Measurements from ENCODE around the gene PNLIPRP1. TPM values are rescaled to one million over a fixed set of nuclear protein-coding genes. Genes with fewer than 3 reads are reported as not detected.

The PNLIPRP1 gene
- total RNA-seq, 1 donor from 2014 or later = not detected

DNA sequence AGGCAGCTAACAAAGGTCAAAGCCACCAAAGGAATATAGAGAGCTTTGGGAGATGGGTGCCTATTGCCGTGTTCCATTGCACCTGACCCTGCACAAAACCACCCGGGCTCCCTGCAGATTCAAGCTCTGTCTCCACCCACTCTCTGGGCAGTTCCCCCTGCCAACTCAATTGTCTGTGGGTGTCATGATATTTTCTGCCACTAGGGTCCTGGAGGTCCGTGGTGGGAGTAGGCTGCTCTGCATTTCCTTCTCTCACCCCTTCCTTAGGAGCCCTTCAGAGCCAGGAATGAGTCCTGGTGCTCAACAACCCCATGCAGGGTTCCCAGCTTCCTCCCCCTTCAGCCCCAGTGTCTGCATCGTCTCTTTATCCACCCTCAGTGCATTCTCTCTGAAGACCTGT is 64.1 kb downstream of the PNLIPRP1 start:
- Mint-ChIP-seq H3K4me3 (ENCODE audit: low read depth) (no peak overlapping the region), H3K9me3 (ENCODE audit: low read depth) (peaks cover 19% of the 10 kb centered on the region), H3K27me3 (peaks cover 4% of the 10 kb centered on the region), H3K4me1 (ENCODE audit: low read depth) (no peaks in the 10 kb centered on the region), H3K36me3 (ENCODE audit: insufficient read depth) (no peaks in the 10 kb centered on the region), H3K27ac (no peak overlapping the region)
- no peak for DNase-seq (ENCODE audit: low spot score, unreplicated experiment)
- TF ChIP-seq, protein P1, sequence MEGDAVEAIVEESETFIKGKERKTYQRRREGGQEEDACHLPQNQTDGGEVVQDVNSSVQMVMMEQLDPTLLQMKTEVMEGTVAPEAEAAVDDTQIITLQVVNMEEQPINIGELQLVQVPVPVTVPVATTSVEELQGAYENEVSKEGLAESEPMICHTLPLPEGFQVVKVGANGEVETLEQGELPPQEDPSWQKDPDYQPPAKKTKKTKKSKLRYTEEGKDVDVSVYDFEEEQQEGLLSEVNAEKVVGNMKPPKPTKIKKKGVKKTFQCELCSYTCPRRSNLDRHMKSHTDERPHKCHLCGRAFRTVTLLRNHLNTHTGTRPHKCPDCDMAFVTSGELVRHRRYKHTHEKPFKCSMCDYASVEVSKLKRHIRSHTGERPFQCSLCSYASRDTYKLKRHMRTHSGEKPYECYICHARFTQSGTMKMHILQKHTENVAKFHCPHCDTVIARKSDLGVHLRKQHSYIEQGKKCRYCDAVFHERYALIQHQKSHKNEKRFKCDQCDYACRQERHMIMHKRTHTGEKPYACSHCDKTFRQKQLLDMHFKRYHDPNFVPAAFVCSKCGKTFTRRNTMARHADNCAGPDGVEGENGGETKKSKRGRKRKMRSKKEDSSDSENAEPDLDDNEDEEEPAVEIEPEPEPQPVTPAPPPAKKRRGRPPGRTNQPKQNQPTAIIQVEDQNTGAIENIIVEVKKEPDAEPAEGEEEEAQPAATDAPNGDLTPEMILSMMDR (IDR thresholded peaks at IDR 0.05; ENCODE audit: unreplicated experiment) = peak; percentile 49

DNA sequence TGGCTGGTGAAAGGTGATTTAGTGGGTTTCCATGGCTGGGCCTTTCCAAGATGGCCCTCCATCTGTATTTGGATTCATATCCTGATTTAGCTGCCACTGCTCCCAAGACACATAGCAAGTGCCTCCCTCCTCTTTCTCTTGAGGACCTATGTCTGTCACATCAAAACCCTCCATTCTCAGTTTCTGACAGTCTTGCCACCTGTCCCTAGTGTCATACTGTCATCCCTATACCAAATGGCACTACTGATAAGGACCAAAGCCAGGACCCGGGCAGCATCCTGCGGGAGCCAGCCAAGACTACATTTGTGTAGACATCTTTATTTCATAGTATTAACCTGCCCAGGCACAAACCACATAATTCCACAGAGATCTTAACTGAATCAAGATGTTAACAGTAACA is 64.8 kb downstream of the PNLIPRP1 start:
- peaks cover 2% of the 10 kb centered on the region for H3K4me1 Mint-ChIP-seq (ENCODE audit: low read depth)
- no peak for DNase-seq (ENCODE audit: low spot score, unreplicated experiment)
- TF ChIP-seq, protein P1 (IDR thresholded peaks at IDR 0.05; ENCODE audit: unreplicated experiment) = no peak
- H3K9me3 Mint-ChIP-seq (ENCODE audit: low read depth) = peaks cover 13% of the 10 kb centered on the region
- no peaks in the 10 kb centered on the region for H3K36me3 Mint-ChIP-seq (ENCODE audit: insufficient read depth)
- no peak overlapping the region for H3K27ac Mint-ChIP-seq
- peaks cover 4% of the 10 kb centered on the region for H3K27me3 Mint-ChIP-seq
- no peak overlapping the region for H3K4me3 Mint-ChIP-seq (ENCODE audit: low read depth)

DNA sequence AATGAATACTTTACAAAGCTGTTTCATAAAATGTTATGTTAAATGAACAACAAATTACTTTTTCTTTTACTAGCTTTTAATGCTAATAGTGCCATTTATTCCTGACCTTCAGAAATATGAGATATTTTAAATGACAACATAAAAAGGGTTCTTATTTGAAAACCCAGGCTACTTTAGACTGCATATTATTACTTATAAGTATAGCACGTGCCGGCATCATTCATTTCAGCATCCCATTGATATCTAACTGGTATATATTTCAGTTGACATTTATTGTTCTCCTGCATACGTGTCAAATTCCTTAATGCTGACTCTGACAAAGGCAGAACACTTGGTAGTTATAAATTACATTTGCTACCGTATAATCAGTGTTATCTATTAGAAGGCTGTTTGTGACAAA is 65.3 kb downstream of the PNLIPRP1 start:
- DNase-seq (ENCODE audit: low spot score, unreplicated experiment) = no peak
- TF ChIP-seq, protein P1 (IDR thresholded peaks at IDR 0.05; ENCODE audit: unreplicated experiment) = no peak
- Mint-ChIP-seq H3K36me3 (ENCODE audit: insufficient read depth) (no peaks in the 10 kb centered on the region), H3K27me3 (peaks cover 4% of the 10 kb centered on the region), H3K9me3 (ENCODE audit: low read depth) (peaks cover 8% of the 10 kb centered on the region), H3K27ac (no peak overlapping the region), H3K4me1 (ENCODE audit: low read depth) (peaks cover 5% of the 10 kb centered on the region), H3K4me3 (ENCODE audit: low read depth) (no peak overlapping the region)

DNA sequence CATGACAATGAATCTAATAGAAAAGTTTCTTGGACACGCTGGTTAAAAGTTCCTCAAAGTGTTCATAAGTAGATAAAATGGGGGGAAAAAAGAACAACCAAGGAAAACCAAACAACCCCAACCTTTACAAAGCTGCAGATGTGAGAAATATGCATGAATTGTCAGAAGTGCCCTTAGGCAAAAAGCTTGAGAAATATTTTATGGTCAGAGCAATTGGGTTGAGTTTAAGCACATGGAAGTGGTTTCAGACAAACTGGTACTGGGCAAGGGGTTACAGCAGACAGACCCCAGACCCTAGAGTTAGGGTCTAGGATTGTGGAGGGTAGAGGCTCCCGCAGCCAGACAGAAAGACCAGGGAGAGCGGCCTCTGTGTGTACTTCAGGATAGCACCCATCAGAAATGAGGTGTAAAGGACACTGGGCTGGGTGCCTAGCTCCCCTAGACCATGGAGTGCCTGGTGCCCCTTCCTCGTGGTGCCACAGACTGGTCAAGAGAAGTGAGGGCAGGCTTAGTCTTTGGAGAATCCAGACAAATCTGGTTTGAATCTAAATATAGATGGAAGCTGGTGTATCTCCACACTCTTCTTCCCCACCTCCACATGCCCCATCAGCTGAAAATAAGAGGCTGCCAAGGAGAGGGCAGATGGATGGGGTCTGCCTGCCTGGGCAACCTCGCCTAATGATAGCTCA is 67.2 kb downstream of the PNLIPRP1 start:
- TF ChIP-seq, protein P1 (IDR thresholded peaks at IDR 0.05; ENCODE audit: unreplicated experiment) = no peak
- H3K4me3 Mint-ChIP-seq (ENCODE audit: low read depth) = no peak overlapping the region
- H3K9me3 Mint-ChIP-seq (ENCODE audit: low read depth) = no peaks in the 10 kb centered on the region
- no peak overlapping the region for H3K27ac Mint-ChIP-seq
- H3K4me1 Mint-ChIP-seq (ENCODE audit: low read depth) = peaks cover 5% of the 10 kb centered on the region
- peaks cover 4% of the 10 kb centered on the region for H3K36me3 Mint-ChIP-seq (ENCODE audit: insufficient read depth)
- no peak for DNase-seq (ENCODE audit: low spot score, unreplicated experiment)
- peaks cover 4% of the 10 kb centered on the region for H3K27me3 Mint-ChIP-seq

Other genes with a start within 250 kb of the PNLIPRP1 start
- not detected in 2 replicates for gene PNLIPRP3, start 163.1 kb upstream of the PNLIPRP1 start, total RNA-seq
- not detected in 2 replicates for gene PNLIP, start 45.0 kb upstream of the PNLIPRP1 start, total RNA-seq
- gene PNLIPRP2, start 30.0 kb downstream of the PNLIPRP1 start, total RNA-seq = not detected in 2 replicates
- 9.1 and 10.3 TPM in 2 replicates for gene HSPA12A, start 151.6 kb downstream of the PNLIPRP1 start, total RNA-seq